Stimulated activated CD8-positive, alpha-beta memory T cell treated with anti-CD3 and anti-CD28 coated beads, Interleukin-7, amount 100 ng/mL, for 4 hours (primary cell): ENCODE measurements around the gene AKAP17A.

Experiments used
- DNase-seq, 2 donors: peaks; one replicate each; pipeline ENCODE4 v3.0.0-alpha.2; 2020; ENCODE audit warnings: low read depth in 2 of 2

AKAP17A gene

DNA sequence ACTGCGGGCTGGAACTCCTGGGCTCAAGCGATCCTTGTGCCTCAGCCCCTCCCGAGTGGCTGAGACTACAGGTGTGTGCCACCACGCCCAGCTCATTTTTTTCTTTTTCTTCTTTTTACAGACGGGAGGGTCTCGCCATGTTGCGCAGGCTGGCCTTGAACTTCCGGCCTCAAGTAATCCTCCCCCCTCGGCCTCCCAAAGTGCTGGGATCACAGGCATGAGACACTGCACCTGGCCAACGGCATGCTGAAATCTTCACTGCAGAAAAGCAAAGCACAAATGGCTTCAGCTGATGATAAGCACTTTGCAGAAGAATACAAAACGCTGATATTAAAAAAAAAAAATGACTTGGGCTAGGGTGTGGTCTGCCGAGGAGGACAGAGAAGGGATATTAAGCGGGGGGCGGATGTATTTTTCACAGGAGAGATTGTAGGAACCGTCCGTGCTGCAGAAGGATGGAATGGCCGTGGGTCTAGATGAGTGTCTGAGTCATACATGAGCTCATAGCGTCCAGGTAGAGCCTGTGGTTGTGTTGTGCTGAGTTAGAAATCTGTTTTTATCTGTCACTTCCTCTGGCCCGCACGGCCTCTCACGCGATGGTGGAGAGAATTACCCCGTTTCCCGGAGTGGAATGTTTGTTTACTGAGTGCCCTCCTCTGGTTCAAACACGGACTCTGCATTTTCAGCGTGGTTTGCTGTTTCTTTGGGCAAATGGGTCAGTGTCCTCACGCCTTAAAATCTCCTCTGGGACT is 8.5 kb upstream of the AKAP17A start:
- DNase-seq: peak in 1 of 2 donors; percentile 33

- DNase-seq: no peak
Measured at GRCh38 chrX:1584237-1585011, 7.0 kb upstream of the AKAP17A start.

GRCh38 chrX:1587161-1587560 is 4.2 kb upstream of the AKAP17A start:
- DNase-seq: no peak

GRCh38 chrX:1589356-1590130 is 1.9 kb upstream of the AKAP17A start:
- no peak for DNase-seq

DNA sequence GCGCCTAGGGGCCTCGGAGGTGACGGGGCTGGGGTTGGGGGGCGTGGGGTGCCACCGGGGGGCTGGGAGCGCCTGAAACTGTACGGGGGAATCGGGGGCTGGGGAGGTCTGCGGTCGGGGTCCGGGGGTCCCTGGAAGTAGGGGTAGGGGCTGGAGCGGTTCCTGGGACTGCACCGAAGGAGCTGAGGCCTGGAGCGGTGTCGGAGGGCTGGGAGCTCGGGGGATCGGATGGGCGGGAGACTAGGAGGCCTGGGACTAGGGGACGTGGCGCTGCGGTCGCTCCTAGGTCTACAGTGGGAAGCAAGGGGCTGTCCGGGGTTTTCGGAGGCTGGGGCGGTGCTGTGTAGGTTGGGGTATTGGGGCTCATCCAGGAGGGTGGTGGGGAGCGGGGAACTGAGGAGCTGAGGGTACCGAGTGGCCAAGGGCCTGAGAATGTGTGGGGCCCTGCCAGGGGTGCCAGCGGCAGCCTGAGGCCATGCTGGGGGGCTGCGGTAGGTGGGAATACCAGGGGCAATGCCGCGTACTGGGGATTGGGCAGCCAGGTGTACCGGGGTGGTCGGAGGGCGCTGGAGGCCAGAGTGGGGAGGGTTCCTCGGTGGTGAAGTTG is 562 bp downstream of the AKAP17A start:
- DNase-seq: no peak

DNA sequence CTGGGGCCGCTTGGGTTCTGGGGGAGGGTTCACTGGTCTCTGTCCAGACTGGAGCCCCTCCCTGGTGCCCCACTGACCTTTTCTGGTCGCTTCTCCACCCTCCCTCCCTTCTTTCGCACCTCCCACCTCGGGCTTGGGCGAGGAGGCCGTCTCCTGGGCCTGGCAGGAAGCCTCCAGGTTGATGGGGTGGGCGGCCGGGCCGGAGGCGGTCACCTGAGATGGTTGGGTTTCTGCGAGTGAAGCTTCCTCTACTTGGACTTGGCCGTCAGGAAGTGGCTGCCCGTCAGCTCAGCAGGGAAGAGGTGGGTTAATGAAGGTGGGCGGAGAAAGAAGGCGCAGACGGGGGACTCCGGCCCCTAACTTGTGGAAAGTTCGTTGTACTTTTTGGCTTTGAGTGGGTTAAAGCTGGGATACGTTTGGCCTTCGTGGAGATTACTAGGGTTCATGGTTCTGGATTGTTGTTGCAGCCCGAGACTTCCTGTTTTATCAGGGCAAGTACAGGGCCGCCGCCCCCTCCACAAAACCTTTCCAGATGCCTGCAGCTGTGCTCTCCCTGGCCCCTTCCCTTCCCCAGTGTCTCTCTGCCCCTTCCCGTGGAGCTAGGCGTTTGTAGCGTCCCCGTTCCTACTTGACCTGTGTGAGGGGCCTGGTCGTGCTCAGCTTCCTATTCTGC is 1.2 kb downstream of the AKAP17A start:
- no peak for DNase-seq

DNA sequence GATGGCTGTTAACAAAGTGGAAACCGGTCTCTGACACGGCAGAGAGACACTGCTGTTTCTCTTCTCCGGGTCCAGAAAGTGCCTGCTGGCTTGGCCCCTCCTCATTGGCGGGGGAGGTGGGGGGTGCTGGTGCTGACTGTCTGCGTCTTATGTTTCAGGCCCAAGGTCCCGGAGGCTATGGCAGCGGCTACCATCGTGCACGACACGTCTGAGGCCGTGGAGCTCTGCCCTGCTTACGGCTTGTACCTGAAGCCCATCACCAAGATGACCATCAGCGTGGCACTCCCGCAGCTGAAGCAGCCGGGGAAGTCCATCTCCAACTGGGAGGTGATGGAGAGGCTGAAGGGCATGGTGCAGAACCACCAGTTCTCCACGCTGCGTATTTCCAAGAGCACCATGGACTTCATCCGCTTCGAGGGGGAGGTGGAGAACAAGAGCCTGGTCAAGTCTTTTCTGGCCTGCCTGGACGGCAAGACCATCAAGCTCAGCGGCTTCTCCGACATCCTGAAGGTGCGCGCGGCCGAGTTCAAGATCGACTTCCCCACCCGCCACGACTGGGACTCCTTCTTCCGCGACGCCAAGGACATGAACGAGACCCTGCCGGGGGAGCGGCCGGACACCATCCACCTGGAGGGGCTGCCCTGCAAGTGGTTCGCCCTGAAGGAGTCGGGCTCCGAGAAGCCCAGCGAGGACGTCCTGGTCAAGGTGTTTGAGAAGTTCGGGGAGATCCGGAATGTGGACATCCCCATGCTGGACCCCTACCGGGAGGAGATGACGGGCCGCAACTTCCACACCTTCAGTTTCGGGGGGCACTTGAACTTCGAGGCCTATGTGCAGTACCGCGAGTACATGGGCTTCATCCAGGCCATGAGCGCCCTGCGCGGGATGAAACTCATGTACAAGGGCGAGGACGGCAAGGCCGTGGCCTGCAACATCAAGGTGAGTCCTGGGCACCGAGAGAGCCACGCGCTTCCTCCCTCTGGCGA is 2.2 kb downstream of the AKAP17A start:
- no peak for DNase-seq

DNA sequence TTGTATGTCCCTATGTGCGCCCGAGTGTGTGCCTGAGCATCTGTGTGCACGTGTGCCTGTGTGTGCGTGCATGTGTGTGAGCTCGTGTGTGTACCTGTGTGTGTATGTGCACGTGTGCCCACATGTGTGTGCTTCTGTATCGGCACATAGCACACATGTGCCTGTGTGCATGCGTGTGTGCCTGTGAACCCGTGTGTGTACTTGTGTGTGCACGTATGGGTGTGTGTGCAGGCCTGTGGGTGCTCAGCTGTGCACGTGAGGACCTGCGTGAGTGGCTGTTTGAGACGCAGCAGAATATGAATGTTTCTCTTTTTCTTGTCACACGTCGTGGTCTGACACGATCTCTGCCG is 4.3 kb downstream of the AKAP17A start:
- no peak for DNase-seq

GRCh38 chrX:1596676-1597344 is 5.4 kb downstream of the AKAP17A start:
- DNase-seq: no peak

DNA sequence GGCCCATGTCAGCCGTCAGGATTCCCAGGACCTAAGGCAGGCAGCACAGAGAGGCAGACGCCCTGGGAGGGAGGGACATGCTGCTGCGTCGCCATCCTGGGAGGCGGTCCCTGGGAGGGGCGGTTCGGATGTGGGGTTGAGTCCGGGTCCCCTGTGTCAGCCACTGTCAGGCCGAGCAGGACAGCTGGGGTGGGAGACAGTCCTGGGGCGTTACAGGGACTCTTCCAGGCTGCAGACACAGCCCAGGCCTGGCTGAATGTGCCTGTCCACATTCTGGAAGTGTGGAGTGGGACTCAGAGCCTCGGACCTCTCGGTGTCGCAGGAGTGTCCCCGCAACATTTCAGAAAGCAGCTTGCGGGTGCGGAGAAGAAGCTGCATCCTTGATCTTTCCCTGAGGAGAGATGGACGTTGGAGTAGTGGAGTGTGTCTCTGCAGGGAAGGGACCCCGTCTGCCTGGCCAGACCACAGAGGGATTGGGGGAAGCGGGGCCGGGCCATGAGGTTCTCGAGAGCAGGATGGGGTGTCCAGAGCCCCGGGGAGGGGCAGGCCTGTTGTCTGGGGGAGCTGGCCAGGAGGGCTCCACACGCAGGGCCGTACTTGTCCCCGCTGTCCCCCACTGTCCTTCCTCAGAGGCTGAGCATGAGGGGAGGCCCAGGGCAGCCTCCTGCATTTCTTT is 6.1 kb downstream of the AKAP17A start:
- DNase-seq: no peak

GRCh38 chrX:1598021-1598875 is 6.8 kb downstream of the AKAP17A start:
- DNase-seq: no peak

GRCh38 chrX:1598876-1599790 is 7.7 kb downstream of the AKAP17A start:
- DNase-seq: no peak

- no peak for DNase-seq
Measured at GRCh38 chrX:1599791-1600405, 8.5 kb downstream of the AKAP17A start.

DNA sequence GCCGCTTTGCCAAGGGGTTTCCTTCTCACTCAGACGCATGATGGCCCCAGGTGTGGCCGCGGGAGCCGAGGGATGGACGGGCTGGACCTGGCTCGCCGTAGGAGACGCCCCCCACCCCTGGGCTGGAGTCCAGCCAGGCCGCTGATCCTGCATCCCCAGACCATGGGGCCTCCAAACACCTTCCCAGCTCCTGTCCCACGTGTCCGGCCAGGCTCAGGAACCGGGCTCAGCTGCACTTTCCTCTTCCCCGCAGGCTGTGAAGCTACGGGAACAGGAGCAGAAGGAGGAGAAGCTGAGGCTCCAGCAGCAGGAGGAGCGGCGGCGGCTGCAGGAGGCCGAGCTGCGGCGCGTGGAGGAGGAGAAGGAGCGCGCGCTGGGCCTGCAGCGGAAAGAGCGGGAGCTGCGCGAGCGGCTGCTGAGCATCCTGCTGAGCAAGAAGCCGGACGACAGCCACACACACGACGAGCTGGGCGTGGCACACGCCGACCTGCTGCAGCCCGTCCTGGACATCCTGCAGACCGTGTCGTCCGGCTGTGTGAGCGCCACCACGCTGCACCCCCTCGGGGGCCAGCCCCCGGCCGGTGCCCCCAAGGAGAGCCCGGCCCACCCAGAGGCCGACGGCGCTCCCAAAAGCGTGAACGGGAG is 9.1 kb downstream of the AKAP17A start:
- no peak for DNase-seq

DNA sequence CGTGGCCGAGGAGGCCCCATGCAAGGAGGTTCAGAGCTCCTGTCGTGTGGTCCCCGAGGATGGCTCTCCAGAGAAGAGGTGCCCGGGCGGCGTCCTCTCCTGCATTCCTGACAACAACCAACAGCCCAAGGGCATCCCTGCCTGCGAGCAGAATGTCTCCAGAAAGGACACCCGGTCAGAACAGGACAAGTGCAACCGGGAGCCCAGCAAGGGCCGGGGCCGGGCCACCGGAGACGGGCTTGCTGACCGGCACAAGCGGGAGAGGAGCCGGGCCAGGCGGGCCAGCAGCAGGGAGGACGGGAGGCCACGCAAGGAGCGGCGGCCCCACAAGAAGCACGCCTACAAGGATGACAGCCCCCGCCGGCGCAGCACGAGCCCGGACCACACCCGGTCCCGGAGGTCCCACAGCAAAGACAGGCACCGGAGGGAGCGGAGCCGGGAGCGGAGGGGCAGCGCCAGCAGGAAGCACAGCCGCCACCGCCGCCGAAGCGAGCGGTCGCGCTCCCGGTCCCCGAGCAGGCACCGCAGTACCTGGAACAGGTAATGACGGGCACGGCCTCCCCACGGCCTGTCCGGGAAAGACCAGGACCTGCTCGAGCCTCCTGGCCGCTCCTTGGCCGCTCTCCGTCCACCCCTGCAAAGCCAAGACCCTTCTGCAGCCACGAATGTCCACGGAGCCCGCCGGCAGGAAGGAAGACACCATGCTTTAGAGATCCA is 9.8 kb downstream of the AKAP17A start:
- no peak for DNase-seq

GRCh38 chrX:1601768-1602085 is 10.3 kb downstream of the AKAP17A start:
- no peak for DNase-seq
